ENCODE results near the gene TRMT61A. TPM values are rescaled to one million over a fixed set of nuclear protein-coding genes. Genes with fewer than 3 reads are reported as not detected.

Gene TRMT61A
- total and polyA plus RNA-seq, 10 of the 15 experiments (the other 5 are each of a cell fraction or from before 2014, with no cell fraction given) = 0.11 to 21.9 (median 11.4) TPM

DNA sequence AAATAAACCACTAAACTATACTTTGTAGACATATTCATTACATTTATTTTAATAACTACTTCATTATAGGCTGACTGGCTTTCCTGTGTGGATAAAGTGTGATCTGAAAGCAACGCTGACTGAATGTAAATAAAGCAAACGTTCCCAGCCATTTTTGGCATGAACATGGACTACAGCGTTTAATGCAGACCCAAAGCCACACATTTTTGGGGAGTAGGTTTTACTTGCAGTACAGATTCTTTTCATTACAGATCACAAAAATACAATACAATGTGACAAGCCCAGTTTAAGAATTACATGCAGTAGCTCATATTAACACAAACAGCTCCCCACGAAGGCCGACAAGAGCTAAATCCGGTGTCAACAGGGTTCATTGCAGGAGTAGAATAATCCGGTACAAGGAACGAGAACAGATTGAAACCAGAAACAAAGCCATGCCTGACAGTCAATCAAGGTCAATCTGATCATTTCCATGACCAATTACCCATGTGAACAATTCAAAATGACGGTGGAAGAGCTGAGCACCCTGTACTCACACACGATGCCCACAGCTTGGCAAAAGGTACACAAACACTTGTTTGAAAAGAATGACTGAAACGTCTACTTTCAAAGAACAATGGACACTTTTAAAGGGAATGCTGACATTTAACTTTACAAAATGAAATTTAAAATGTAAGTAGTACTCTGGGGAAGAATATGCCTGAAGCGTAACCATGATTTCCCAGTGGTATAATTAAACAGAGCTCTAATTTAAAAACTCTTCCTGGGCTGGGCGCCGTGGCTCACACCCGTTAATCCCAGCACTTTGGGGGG is 28.2 kb downstream of the TRMT61A start:
- no peak overlapping the region for H3K4me3 ChIP-seq
- TF ChIP-seq POLR2AphosphoS5 (IDR thresholded peaks at IDR 0.05; ENCODE audit: low read length) (0 out of 2 replicates have a peak, but pooled peaks have one; percentile 26), SRF (IDR thresholded peaks at IDR 0.05; ENCODE audit: low read depth in 2 of 2, low read length in 2 of 2) (no peak), EZH2 (IDR thresholded peaks at IDR 0.05; ENCODE audit: borderline replicate concordance, control insufficient read depth, low read depth, low read length) (no peak), RCOR1 (conservative IDR thresholded peaks at IDR 0.05; ENCODE audit: low read depth, low read length) (no peak)
- in situ Hi-C loops (cut with MboI) (loop anchor here (5.0 kb wide), 1 partner anchor 40 kb away; no protein-coding TSS in a partner anchor), intact Hi-C loops (cut with micrococcal nuclease; ENCODE audit: unreplicated experiment) (no loop called here)
- H3K36me3 ChIP-seq (ENCODE audit: control insufficient read depth in 2 of 2, insufficient read depth in 2 of 2, low read length in 1 of 2) = peaks cover 0 to 14% of the 10 kb centered on the region in 2 experiments; a peak in 3 of 4 replicates
- H3K27me3 ChIP-seq (replicated peaks in 1 of 2; ENCODE audit: control insufficient read depth in 2 of 2, insufficient read depth in 2 of 2, low read length in 1 of 2) = no peaks in the 10 kb centered on the region
- CTCF ChIA-PET = interaction anchor here (0.6 to 2.2 kb wide), 8 partner anchors 10 to 57 kb away, joined by 3 to 13 read pairs (median 4); no protein-coding TSS in a partner anchor
- no peak overlapping the region for H3K27ac ChIP-seq (ENCODE audit: control insufficient read depth, insufficient read depth)
- H3K4me2 ChIP-seq (ENCODE audit: control insufficient read depth, insufficient read depth) = no peak overlapping the region
- WGBS (ENCODE audit: insufficient coverage, insufficient replicate concordance, low lambda C conversion rate, missing lambda C conversion rate) = 85% methylated on average over 15 of the region's 15 CpGs
- BruUV-seq (replicated peaks) = no TSS peak
- H3K9me3 ChIP-seq (replicated peaks; ENCODE audit: control insufficient read depth, insufficient read depth, low read length) = no peaks in the 10 kb centered on the region
- ATAC-seq (no peak), FAIRE-seq (no peak), DNase-seq (ENCODE audit: low read depth, low spot score) (no peak)
- H4K20me1 ChIP-seq (ENCODE audit: control insufficient read depth, insufficient read depth) = 0 out of 2 replicates have a peak, but pooled peaks cover 6% of the 10 kb centered on the region
- RAD21 ChIA-PET (ENCODE audit: unreplicated experiment) = interaction anchor here (0.6 kb wide), 1 partner anchor 368 kb away, joined by 3 read pairs; no protein-coding TSS in a partner anchor
- POLR2A ChIA-PET = interaction anchor here (0.6 to 1.0 kb wide), 2 partner anchors 84 to 1195 kb away, joined by 3 read pairs; partner anchors contain the start of genes CINP and TECPR2
- peaks cover 6% of the 10 kb centered on the region for H3K4me1 ChIP-seq (ENCODE audit: control insufficient read depth, insufficient read depth, low read length)
- SMC1A ChIA-PET (ENCODE audit: uncharacterized antibody, unreplicated experiment) = interaction anchor here (1.0 to 1.3 kb wide), 3 partner anchors 17 to 47 kb away, joined by 3 read pairs; no protein-coding TSS in a partner anchor
- H3K79me2 ChIP-seq (ENCODE audit: control insufficient read depth, insufficient read depth, low read length) = peaks cover 41% of the 10 kb centered on the region
- H3K9ac ChIP-seq (ENCODE audit: control insufficient read depth, insufficient read depth, low read length) = no peak overlapping the region
- no peak overlapping the region for H2AFZ ChIP-seq (ENCODE audit: control insufficient read depth, low read depth, low read length)
